Measurements from ENCODE around the gene GPR137. TPM values are rescaled to one million over a fixed set of nuclear protein-coding genes. Genes with fewer than 3 reads are reported as not detected.

Gene GPR137
- total RNA-seq, 4 donors from 2014 or later, result 17.8 to 30.0 (median 19.7) TPM

DNA sequence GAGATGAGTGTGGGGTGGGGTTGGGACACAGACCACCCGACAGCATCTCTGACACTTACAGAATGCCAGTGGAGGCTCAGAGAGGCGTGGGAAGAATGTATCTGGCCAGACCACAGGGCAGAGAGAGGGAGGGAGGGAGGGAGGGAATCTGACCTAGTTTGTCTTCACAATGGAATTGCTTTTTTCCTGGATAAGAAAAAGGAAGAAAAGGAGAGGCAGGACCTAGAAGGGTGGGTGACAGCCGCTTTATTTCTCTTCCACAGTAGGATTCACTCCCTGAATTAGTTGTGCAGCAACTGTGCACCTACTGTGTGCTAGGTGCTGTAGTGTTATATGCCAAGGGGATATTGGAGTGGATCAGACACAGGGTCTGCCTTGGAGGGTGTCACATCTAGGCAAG lies 9.1 kb downstream of the GPR137 start:
- 66% methylated on average over 3 of the region's 3 CpGs for WGBS
- Histone ChIP-seq H3K27ac (no peak overlapping the region), H3K9me3 (no peaks in the 10 kb centered on the region), H3K4me1 (peaks cover 45% of the 10 kb centered on the region), H3K4me3 (no peak overlapping the region), H3K36me3 (no peaks in the 10 kb centered on the region), H3K27me3 (peaks cover 57% of the 10 kb centered on the region)
- TF ChIP-seq POLR2AphosphoS5 (IDR thresholded peaks at IDR 0.05) (no peak), POLR2A (IDR thresholded peaks at IDR 0.05) (no peak), EP300 (IDR thresholded peaks at IDR 0.05) (no peak)
- TF ChIP-seq, protein P1, sequence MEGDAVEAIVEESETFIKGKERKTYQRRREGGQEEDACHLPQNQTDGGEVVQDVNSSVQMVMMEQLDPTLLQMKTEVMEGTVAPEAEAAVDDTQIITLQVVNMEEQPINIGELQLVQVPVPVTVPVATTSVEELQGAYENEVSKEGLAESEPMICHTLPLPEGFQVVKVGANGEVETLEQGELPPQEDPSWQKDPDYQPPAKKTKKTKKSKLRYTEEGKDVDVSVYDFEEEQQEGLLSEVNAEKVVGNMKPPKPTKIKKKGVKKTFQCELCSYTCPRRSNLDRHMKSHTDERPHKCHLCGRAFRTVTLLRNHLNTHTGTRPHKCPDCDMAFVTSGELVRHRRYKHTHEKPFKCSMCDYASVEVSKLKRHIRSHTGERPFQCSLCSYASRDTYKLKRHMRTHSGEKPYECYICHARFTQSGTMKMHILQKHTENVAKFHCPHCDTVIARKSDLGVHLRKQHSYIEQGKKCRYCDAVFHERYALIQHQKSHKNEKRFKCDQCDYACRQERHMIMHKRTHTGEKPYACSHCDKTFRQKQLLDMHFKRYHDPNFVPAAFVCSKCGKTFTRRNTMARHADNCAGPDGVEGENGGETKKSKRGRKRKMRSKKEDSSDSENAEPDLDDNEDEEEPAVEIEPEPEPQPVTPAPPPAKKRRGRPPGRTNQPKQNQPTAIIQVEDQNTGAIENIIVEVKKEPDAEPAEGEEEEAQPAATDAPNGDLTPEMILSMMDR (IDR thresholded peaks at IDR 0.05), result no peak
- DNase-seq (ENCODE audit: low spot score in 2 of 2), result no peak

DNA sequence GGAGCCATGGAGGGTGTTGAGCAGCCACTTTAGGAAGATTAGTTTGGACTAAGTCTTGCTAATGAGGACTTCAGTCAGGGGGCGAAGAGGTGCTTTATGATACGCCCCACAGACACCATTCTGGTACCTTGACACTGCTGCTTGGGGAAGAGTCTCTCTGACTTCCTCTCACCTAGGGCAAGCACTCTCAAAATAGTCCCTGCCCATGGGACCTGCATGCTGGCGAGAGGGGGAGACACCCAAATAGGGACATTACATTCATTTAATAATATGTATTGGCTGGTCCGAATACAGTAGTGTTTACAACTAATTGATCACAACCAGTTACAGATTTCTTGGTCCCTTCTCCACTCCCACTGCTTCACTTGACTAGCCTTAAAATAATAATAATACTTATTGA lies 10.1 kb downstream of the GPR137 start:
- no peak overlapping the region for H3K4me3 ChIP-seq
- H3K27me3 ChIP-seq, result peaks cover 67% of the 10 kb centered on the region
- 87% methylated on average over 4 of the region's 4 CpGs for WGBS

DNA sequence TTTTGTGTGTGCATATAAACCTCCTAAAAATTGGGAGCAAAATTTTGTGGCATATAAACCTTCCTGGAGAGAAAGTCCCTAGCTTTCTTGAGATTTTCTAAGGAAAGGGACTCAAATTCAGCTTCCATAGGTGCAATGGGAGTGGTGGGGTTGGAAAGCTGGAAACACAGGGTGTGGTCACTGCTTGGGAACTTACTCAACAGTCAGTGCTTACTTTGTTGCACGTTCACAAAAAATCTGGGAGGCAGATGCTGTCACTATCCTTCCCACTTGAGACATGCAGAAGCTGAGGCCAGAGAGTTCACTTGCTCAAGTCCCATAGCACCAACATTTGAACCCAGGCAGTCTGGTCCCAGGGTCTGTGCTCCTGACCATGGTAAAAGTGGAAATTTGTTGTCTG lies 10.6 kb downstream of the GPR137 start:
- Histone ChIP-seq H3K27me3 (peaks cover 66% of the 10 kb centered on the region), H3K4me1 (peaks cover 54% of the 10 kb centered on the region), H3K27ac (no peak overlapping the region), H3K36me3 (no peaks in the 10 kb centered on the region), H3K4me3 (no peak overlapping the region), H3K9me3 (no peaks in the 10 kb centered on the region)
- TF ChIP-seq POLR2AphosphoS5 (IDR thresholded peaks at IDR 0.05) (no peak), EP300 (IDR thresholded peaks at IDR 0.05) (no peak), POLR2A (IDR thresholded peaks at IDR 0.05) (no peak)
- TF ChIP-seq, protein P1 (IDR thresholded peaks at IDR 0.05), result no peak
- 0% methylated on average over 1 of the region's 1 CpG for WGBS
- no peak for DNase-seq (ENCODE audit: low spot score in 2 of 2)

More for the DNA sequence above, 10.1 kb downstream of the GPR137 start:
- Histone ChIP-seq H3K9me3 (no peaks in the 10 kb centered on the region), H3K4me1 (peaks cover 54% of the 10 kb centered on the region), H3K36me3 (no peaks in the 10 kb centered on the region), H3K27ac (peak overlapping the region; percentile 37)
- TF ChIP-seq POLR2A (IDR thresholded peaks at IDR 0.05) (no peak), POLR2AphosphoS5 (IDR thresholded peaks at IDR 0.05) (no peak), EP300 (IDR thresholded peaks at IDR 0.05) (no peak)
- TF ChIP-seq, protein P1 (IDR thresholded peaks at IDR 0.05), result no peak
- no peak for DNase-seq (ENCODE audit: low spot score in 2 of 2)

- TF ChIP-seq POLR2A (IDR thresholded peaks at IDR 0.05) (no peak), EP300 (IDR thresholded peaks at IDR 0.05) (no peak)
- TF ChIP-seq, protein P1 (IDR thresholded peaks at IDR 0.05), result no peak
Observed at GRCh38 chr11:64296830-64297698, 11.4 kb downstream of the GPR137 start.

GRCh38 chr11:64297699-64298358 lies 12.2 kb downstream of the GPR137 start:
- Histone ChIP-seq H3K27me3 (peaks cover 50% of the 10 kb centered on the region), H3K4me1 (peaks cover 38% of the 10 kb centered on the region), H3K27ac (no peak overlapping the region), H3K4me3 (no peak overlapping the region), H3K36me3 (no peaks in the 10 kb centered on the region), H3K9me3 (no peaks in the 10 kb centered on the region)
- WGBS, result 72% methylated on average over 6 of the region's 18 CpGs
- DNase-seq (ENCODE audit: low spot score in 2 of 2), result no peak
- TF ChIP-seq POLR2A (IDR thresholded peaks at IDR 0.05) (no peak), POLR2AphosphoS5 (IDR thresholded peaks at IDR 0.05) (no peak), EP300 (IDR thresholded peaks at IDR 0.05) (no peak)
- TF ChIP-seq, protein P1 (IDR thresholded peaks at IDR 0.05), result no peak

More at GRCh38 chr11:64296830-64297698, 11.4 kb downstream of the GPR137 start:
- no peak for DNase-seq (ENCODE audit: low spot score in 2 of 2)
- Histone ChIP-seq H3K36me3 (no peaks in the 10 kb centered on the region), H3K27me3 (peaks cover 57% of the 10 kb centered on the region), H3K27ac (no peak overlapping the region), H3K9me3 (no peaks in the 10 kb centered on the region), H3K4me1 (peaks cover 46% of the 10 kb centered on the region), H3K4me3 (no peak overlapping the region)
- WGBS, result 37% methylated on average over 26 of the region's 34 CpGs

Data from suprapubic skin (tissue), 4 donors.